ENCODE measurements around the gene SCOC.
"Not testable (repeated sequence)": the region's sequence is repeated elsewhere in the genome, so short reads cannot be mapped to it uniquely, and the experiment has no call there.

SCOC gene

GRCh38 chr4:140382732-140383131, 9.3 kb downstream of the SCOC start:
- no peak for TF ChIP-seq POLR2A (IDR thresholded peaks at IDR 0.05; ENCODE audit: low read depth, low read length)
- no peak for DNase-seq (ENCODE audit: insufficient read length, low spot score)
- no peak for FAIRE-seq

DNA sequence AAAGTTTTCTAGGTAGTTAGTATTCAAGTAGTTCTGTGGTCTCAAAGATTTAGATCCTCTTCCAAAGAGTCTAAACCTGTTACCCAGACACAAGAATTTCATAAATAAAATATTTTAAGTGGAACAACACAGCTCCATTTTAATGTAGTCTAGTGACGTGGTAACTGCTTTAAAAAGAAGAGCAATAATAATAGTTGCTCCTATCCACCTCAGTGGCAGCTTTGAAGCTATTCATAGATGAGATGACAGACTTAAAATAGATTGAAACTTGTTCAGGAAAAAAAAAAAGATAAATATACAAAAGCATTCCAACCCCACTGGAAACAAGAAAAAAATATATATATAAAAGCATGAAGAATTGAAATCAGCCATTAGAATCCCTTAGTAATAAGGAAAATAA, 14.6 kb downstream of the SCOC start:
- FAIRE-seq: no peak
- TF ChIP-seq POLR2A (IDR thresholded peaks at IDR 0.05; ENCODE audit: low read depth, low read length): no peak
- no peak for DNase-seq (ENCODE audit: insufficient read length, low spot score)

DNA sequence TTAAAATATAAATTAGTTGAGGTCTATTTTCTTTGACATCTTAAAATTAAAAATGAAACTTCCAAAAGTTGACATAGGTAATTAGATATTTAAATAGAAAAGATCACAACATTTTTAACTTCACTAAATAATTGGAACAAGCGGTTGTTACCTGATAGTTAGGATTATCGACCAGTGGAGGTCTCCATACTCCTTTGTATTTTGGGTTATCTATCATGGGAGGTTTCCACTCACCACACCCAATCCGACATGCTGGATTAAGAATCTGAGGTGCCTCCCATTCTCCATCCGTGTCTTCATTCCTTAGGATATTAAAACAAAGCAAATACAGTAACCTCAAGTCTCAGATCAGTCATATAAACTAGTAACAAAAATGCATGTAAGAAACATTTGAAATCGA, 22.2 kb downstream of the SCOC start:
- FAIRE-seq (no peak), DNase-seq (ENCODE audit: insufficient read length, low spot score) (no peak)
- TF ChIP-seq POLR2A (IDR thresholded peaks at IDR 0.05; ENCODE audit: low read depth, low read length): no peak

GRCh38 chr4:140400111-140400510, 26.7 kb downstream of the SCOC start:
- no peak for DNase-seq (ENCODE audit: insufficient read length, low spot score)
- FAIRE-seq: no peak
- TF ChIP-seq POLR2A (IDR thresholded peaks at IDR 0.05; ENCODE audit: low read depth, low read length): no peak

DNA sequence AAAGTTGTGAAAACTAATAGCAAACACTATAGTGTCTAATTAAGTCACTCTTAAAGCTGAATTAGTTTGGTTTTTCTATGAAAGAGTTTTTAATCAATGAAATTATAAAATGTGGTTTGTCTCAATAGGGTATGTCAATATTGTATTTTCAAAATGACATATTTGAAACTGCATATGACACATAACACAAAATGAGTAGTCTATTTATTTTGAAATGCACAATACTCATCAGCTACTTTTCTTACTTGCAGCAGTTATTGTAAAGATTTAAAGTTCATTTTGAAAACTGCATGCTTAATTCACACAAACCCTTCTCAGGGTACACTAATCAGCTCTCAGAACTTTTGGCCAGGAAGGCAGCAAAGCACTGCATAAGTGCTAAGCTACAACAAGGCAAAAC, 32.8 kb downstream of the SCOC start:
- DNase-seq (ENCODE audit: insufficient read length, low spot score): no peak
- no peak for FAIRE-seq
- TF ChIP-seq POLR2A (IDR thresholded peaks at IDR 0.05; ENCODE audit: low read depth, low read length): no peak

- FAIRE-seq (no peak), DNase-seq (ENCODE audit: insufficient read length, low spot score) (no peak)
- no peak for TF ChIP-seq POLR2A (IDR thresholded peaks at IDR 0.05; ENCODE audit: low read depth, low read length)
Measured at GRCh38 chr4:140408974-140409373, 35.5 kb downstream of the SCOC start.

DNA sequence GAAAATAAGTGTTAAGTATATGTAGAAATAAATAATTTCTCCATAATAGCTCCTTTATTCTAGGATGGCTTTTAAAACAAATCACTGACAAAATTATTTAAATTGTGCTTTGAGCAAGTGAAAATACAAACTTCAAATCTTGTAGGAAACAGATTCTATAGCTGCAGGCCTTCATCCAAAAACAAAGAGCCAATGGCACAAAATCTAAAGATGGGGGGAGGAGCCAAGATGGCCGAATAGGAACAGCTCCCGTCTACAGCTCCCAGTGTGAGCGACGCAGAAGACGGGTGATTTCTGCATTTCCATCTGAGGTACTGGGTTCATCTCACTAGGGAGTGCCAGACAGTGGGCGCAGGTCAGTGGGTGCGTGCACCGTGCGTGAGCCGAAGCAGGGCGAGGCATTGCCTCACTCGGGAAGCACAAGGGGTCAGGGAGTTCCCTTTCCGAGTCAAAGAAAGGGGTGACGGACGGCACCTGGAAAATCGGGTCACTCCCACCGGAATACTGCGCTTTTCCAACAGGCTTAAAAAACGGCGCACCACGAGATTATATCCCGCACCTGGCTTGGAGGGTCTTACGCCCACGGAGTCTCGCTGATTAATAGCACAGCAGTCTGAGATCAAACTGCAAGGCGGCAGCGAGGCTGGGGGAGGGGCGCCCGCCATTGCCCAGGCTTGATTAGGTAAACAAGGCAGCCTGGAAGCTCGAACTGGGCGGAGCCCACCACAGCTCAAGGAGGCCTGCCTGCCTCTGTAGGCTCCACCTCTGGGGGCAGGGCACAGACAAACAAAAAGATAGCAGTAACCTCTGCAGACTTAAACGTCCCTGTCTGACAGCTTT, 39.9 kb downstream of the SCOC start:
- not testable (repeated sequence) for DNase-seq (ENCODE audit: insufficient read length, low spot score); FAIRE-seq

GRCh38 chr4:140423106-140423505, 49.7 kb downstream of the SCOC start:
- no peak for FAIRE-seq

DNA sequence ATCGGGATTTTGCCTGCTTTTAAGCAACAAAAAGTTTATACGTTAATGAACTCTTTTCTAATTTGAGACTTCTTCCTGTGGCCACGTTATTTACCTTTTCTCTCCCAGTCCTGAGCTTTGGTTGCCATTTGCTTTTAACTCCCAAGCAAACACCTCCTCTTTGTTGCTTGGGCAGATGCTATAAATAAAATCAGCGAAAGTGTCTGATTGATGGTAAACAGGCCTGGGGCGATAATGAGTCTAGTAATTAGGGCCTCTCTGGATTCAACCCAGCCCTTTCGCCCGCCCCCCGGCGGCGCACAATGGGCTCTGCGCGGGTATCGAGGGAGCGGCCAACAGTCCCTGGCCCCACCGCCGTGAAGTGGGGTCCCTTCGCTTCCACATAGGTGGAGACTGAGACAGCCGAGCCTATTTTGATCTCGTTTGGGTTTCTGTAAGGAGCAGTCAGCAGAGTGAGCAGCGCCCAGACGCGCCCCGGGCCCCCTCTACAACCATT, 53.2 kb downstream of the SCOC start:
- DNase-seq (ENCODE audit: insufficient read length, low spot score): no peak
- no peak for TF ChIP-seq POLR2A (IDR thresholded peaks at IDR 0.05; ENCODE audit: low read depth, low read length)
- no peak for FAIRE-seq

More at GRCh38 chr4:140423106-140423505, 49.7 kb downstream of the SCOC start:
- TF ChIP-seq POLR2A (IDR thresholded peaks at IDR 0.05; ENCODE audit: low read depth, low read length): no peak
- DNase-seq (ENCODE audit: insufficient read length, low spot score): no peak

GRCh38 chr4:140427106-140427918, 53.9 kb downstream of the SCOC start, which contains the start of gene CLGN:
TSS of gene CLGN (minus strand) at chr4:140427648. CDS start at chr4:140413078, 14,570 bp downstream.
- DNase-seq (ENCODE audit: insufficient read length, low spot score): no peak
- FAIRE-seq: no peak
- TF ChIP-seq POLR2A (IDR thresholded peaks at IDR 0.05; ENCODE audit: low read depth, low read length): no peak

GRCh38 chr4:140427919-140428471, 54.5 kb downstream of the SCOC start:
- no peak for TF ChIP-seq POLR2A (IDR thresholded peaks at IDR 0.05; ENCODE audit: low read depth, low read length)
- FAIRE-seq (no peak), DNase-seq (ENCODE audit: insufficient read length, low spot score) (no peak)
